Measurements from ENCODE around the gene PHF2. TPM values are rescaled to one million over a fixed set of nuclear protein-coding genes. Genes with fewer than 3 reads are reported as not detected.
A peak's percentile ranks its signal among the peaks of the same experiment; 100 is the strongest.

The PHF2 gene
- total RNA-seq, 1 donor from 2014 or later = 29.4 TPM

- no peak overlapping the region for H3K27ac Mint-ChIP-seq (ENCODE audit: unreplicated experiment)
- H3K27me3 Mint-ChIP-seq (ENCODE audit: low read depth) = no peaks in the 10 kb centered on the region
- peaks cover 9% of the 10 kb centered on the region for H3K4me1 Mint-ChIP-seq (ENCODE audit: low read depth)
- DNase-seq (ENCODE audit: low spot score) = no peak
- H3K9me3 Mint-ChIP-seq (ENCODE audit: low read depth) = no peaks in the 10 kb centered on the region
- peak; percentile 15 for TF ChIP-seq CTCF (IDR thresholded peaks at IDR 0.05)
- no peak overlapping the region for H3K4me3 Mint-ChIP-seq (ENCODE audit: unreplicated experiment)
- peaks cover 23% of the 10 kb centered on the region for H3K36me3 Mint-ChIP-seq (ENCODE audit: low read depth)
These were observed 39.5 kb upstream of the PHF2 start for GRCh38 chr9:93536874-93537273.

- Mint-ChIP-seq H3K27ac (ENCODE audit: unreplicated experiment) (no peak overlapping the region), H3K27me3 (ENCODE audit: low read depth) (no peaks in the 10 kb centered on the region), H3K4me3 (ENCODE audit: unreplicated experiment) (no peak overlapping the region), H3K4me1 (ENCODE audit: low read depth) (peaks cover 12% of the 10 kb centered on the region), H3K9me3 (ENCODE audit: low read depth) (no peaks in the 10 kb centered on the region), H3K36me3 (ENCODE audit: low read depth) (peaks cover 12% of the 10 kb centered on the region)
- TF ChIP-seq CTCF (IDR thresholded peaks at IDR 0.05) = no peak
- DNase-seq (ENCODE audit: low spot score) = no peak
These were observed 36.1 kb upstream of the PHF2 start for GRCh38 chr9:93540305-93540704.

GRCh38 chr9:93541005-93541404, 35.4 kb upstream of the PHF2 start:
- Mint-ChIP-seq H3K9me3 (ENCODE audit: low read depth) (no peaks in the 10 kb centered on the region), H3K4me1 (ENCODE audit: low read depth) (peaks cover 12% of the 10 kb centered on the region), H3K27me3 (ENCODE audit: low read depth) (no peaks in the 10 kb centered on the region), H3K27ac (ENCODE audit: unreplicated experiment) (no peak overlapping the region), H3K4me3 (ENCODE audit: unreplicated experiment) (no peak overlapping the region), H3K36me3 (ENCODE audit: low read depth) (peaks cover 12% of the 10 kb centered on the region)
- no peak for TF ChIP-seq CTCF (IDR thresholded peaks at IDR 0.05)
- no peak for DNase-seq (ENCODE audit: low spot score)

GRCh38 chr9:93541581-93542349, 34.6 kb upstream of the PHF2 start:
- Mint-ChIP-seq H3K27ac (ENCODE audit: unreplicated experiment) (peak overlapping the region; percentile 65), H3K4me3 (ENCODE audit: unreplicated experiment) (no peak overlapping the region), H3K27me3 (ENCODE audit: low read depth) (no peaks in the 10 kb centered on the region), H3K4me1 (ENCODE audit: low read depth) (peaks cover 12% of the 10 kb centered on the region), H3K36me3 (ENCODE audit: low read depth) (peaks cover 14% of the 10 kb centered on the region), H3K9me3 (ENCODE audit: low read depth) (no peaks in the 10 kb centered on the region)
- TF ChIP-seq CTCF (IDR thresholded peaks at IDR 0.05) = no peak
- no peak for DNase-seq (ENCODE audit: low spot score)

- Mint-ChIP-seq H3K4me3 (ENCODE audit: unreplicated experiment) (no peak overlapping the region), H3K27ac (ENCODE audit: unreplicated experiment) (no peak overlapping the region), H3K36me3 (ENCODE audit: low read depth) (peaks cover 16% of the 10 kb centered on the region), H3K4me1 (ENCODE audit: low read depth) (peaks cover 12% of the 10 kb centered on the region), H3K27me3 (ENCODE audit: low read depth) (no peaks in the 10 kb centered on the region), H3K9me3 (ENCODE audit: low read depth) (no peaks in the 10 kb centered on the region)
- DNase-seq (ENCODE audit: low spot score) = no peak
- no peak for TF ChIP-seq CTCF (IDR thresholded peaks at IDR 0.05)
These were observed 33.3 kb upstream of the PHF2 start for GRCh38 chr9:93543117-93543516.

Data from chondrocyte (in vitro differentiated cells).